Transverse colon (tissue), 4 donors: ENCODE measurements around the gene FATE1. TPM values are rescaled to one million over a fixed set of nuclear protein-coding genes. Genes with fewer than 3 reads are reported as not detected.

Source experiments
- DNase-seq: peaks from one replicate; pipeline ENCODE4 v3.0.0-alpha.2; 2019
- H3K27ac ChIP-seq, 4 donors: fragments of 200-600 bp; sonication (generic); 2 replicates each; pipeline ENCODE4 v1.5.1; 2016 to 2018; ENCODE audit warnings: inconsistent platforms in 4 of 4
- H3K27me3 ChIP-seq: fragments of 200-600 bp; sonication (generic); 2 replicates; pipeline ENCODE4 v1.5.1; 2017; ENCODE audit warnings: inconsistent platforms
- H3K36me3 ChIP-seq, 4 donors: fragments of 200-600 bp; sonication (generic); 2 replicates each; pipeline ENCODE4 v1.5.1; 2017 to 2019; ENCODE audit warnings: inconsistent platforms in 4 of 4
- H3K4me1 ChIP-seq, 4 donors: fragments of 200-600 bp; sonication (generic); 2 replicates each; pipeline ENCODE4 v1.5.1; 2017 to 2020; ENCODE audit warnings: inconsistent platforms in 4 of 4
- H3K4me3 ChIP-seq, 4 donors: fragments of 200-600 bp; sonication (generic); 1 replicate in 1 of 4; 2 replicates in 3 of 4; pipeline versions ENCODE4 v1.5.1 to v1.6.1; 2017 to 2019; ENCODE audit warnings: inconsistent platforms in 4 of 4
- H3K9me3 ChIP-seq, 2 donors: fragments of 200-600 bp; sonication (generic); 2 replicates each; pipeline ENCODE4 v1.5.1; 2017 to 2019; ENCODE audit warnings: inconsistent platforms in 2 of 2
- CTCF ChIP-seq, 5 experiments: fragments of 200-600 bp in 3 of 5; fragments of 450-650 bp in 2 of 5; sonication (generic) in 3 of 5; IDR thresholded peaks; 1 replicate in 2 of 5; 2 replicates in 3 of 5; pipeline ENCODE4 v1.5.1; 2016 to 2017; ENCODE audit warnings: antibody characterized with exemption in 5 of 5, inconsistent platforms in 3 of 5, mild to moderate bottlenecking in 2 of 5, moderate library complexity in 1 of 5
- EP300 ChIP-seq: sonication (generic); formaldehyde crosslinking; IDR thresholded peaks from one replicate; pipeline ENCODE4 v1.6.1; 2017; ENCODE audit warnings: antibody characterized with exemption, low read depth
- POLR2A ChIP-seq: fragments of 450-650 bp; IDR thresholded peaks from one replicate; pipeline ENCODE4 v1.6.1; 2016; ENCODE audit warnings: antibody characterized with exemption, mild to moderate bottlenecking, moderate library complexity
- POLR2AphosphoS5 ChIP-seq, 3 donors: sonication (generic); formaldehyde crosslinking; IDR thresholded peaks; one replicate each; pipeline ENCODE4 v1.6.1; 2016; ENCODE audit warnings: antibody characterized with exemption in 3 of 3
- WGBS, 2 donors: methylation state at CpG; one replicate each; pipeline ENCODE4 v1.1.5; 2018; ENCODE audit warnings: low coverage in 1 of 2; 5-methylcytosine and 5-hydroxymethylcytosine counted together
- in situ Hi-C, 4 donors: fragments of 200-750 bp; cut with MboI; loops; one replicate each; pipeline versions ENCODE4 v1.15.0 to v1.15.1; 2017; ENCODE audit warnings: low sequenced_read_pairs in 3 of 4, low pct_ligation_motif_present in 1 of 4, low pct_unique_long_range_greater_than_20kb in 1 of 4
- intact Hi-C: fragments of 100-400 bp; cut with DNase I; formaldehyde crosslinking; loops from one replicate; pipeline ENCODE4 v1.15.1; 2023; ENCODE audit warnings: low total_unique reads
- total RNA-seq, 4 donors: library from RNA; depleted of rRNA; stranded (reverse); fragments of >200 nt; gene quantifications; one replicate each; pipeline ENCODE4 v1.1.0, GENCODE V29; 2016

Gene FATE1
- total RNA-seq, 4 donors from 2014 or later = not detected

- intact Hi-C loops = no loop called here
Observed at GRCh38 chrX:151711154-151711553, 4.7 kb upstream of the FATE1 start.

GRCh38 chrX:151711787-151712186, 4.0 kb upstream of the FATE1 start:
- Histone ChIP-seq H3K27ac (no peak overlapping the region), H3K4me1 (no peaks in the 10 kb centered on the region), H3K36me3 (no peaks in the 10 kb centered on the region), H3K4me3 (no peak overlapping the region), H3K9me3 (no peaks in the 10 kb centered on the region), H3K27me3 (no peaks in the 10 kb centered on the region)
- in situ Hi-C loops (no loop called here), intact Hi-C loops (no loop called here)
- no peak for DNase-seq
- 19% methylated on average over 2 of the region's 2 CpGs; no CpG with 5 or more reads in 1 of the 2 donors for WGBS, 2 donors
- TF ChIP-seq EP300 (no peak), CTCF (IDR thresholded peaks at IDR 0.05) (no peak), POLR2A (no peak), POLR2AphosphoS5 (IDR thresholded peaks at IDR 0.05) (no peak)

More at GRCh38 chrX:151711154-151711553, 4.7 kb upstream of the FATE1 start:
- H3K27me3 ChIP-seq = no peaks in the 10 kb centered on the region
- no peak for DNase-seq
- in situ Hi-C loops = no loop called here
- TF ChIP-seq EP300 = no peak
- TF ChIP-seq POLR2A = no peak
- no peak for TF ChIP-seq CTCF (IDR thresholded peaks at IDR 0.05)
- no peak for TF ChIP-seq POLR2AphosphoS5 (IDR thresholded peaks at IDR 0.05)
- no peak overlapping the region for H3K27ac ChIP-seq
- H3K36me3 ChIP-seq = no peaks in the 10 kb centered on the region
- WGBS, 2 donors = 71% methylated on average over 5 of the region's 5 CpGs; no CpG with 5 or more reads in 1 of the 2 donors
- no peaks in the 10 kb centered on the region for H3K9me3 ChIP-seq
- H3K4me3 ChIP-seq = no peak overlapping the region
- no peaks in the 10 kb centered on the region for H3K4me1 ChIP-seq

GRCh38 chrX:151712253-151712652, 3.6 kb upstream of the FATE1 start:
- intact Hi-C loops (no loop called here), in situ Hi-C loops (no loop called here)
- 54% methylated on average over 3 of the region's 3 CpGs; no CpG with 5 or more reads in 1 of the 2 donors for WGBS, 2 donors
- no peaks in the 10 kb centered on the region for H3K9me3 ChIP-seq
- TF ChIP-seq POLR2A (no peak), POLR2AphosphoS5 (IDR thresholded peaks at IDR 0.05) (no peak)
- H3K4me3 ChIP-seq = no peak overlapping the region
- no peaks in the 10 kb centered on the region for H3K27me3 ChIP-seq
- no peak for DNase-seq
- no peak overlapping the region for H3K27ac ChIP-seq
- no peaks in the 10 kb centered on the region for H3K4me1 ChIP-seq
- no peaks in the 10 kb centered on the region for H3K36me3 ChIP-seq

GRCh38 chrX:151713849-151714248, 2.0 kb upstream of the FATE1 start:
- H3K4me1 ChIP-seq = no peaks in the 10 kb centered on the region
- 51% methylated on average over 3 of the region's 3 CpGs; no CpG with 5 or more reads in 1 of the 2 donors for WGBS, 2 donors
- intact Hi-C loops = no loop called here
- DNase-seq = no peak
- H3K9me3 ChIP-seq = no peaks in the 10 kb centered on the region
- in situ Hi-C loops = no loop called here
- no peaks in the 10 kb centered on the region for H3K36me3 ChIP-seq
- H3K27ac ChIP-seq = no peak overlapping the region
- TF ChIP-seq POLR2A (no peak), EP300 (no peak), CTCF (IDR thresholded peaks at IDR 0.05) (peak in 3 of 5 experiments; percentile 15 to 20 (median 18)), POLR2AphosphoS5 (IDR thresholded peaks at IDR 0.05) (no peak)
- H3K4me3 ChIP-seq = no peak overlapping the region
- no peaks in the 10 kb centered on the region for H3K27me3 ChIP-seq

- no peaks in the 10 kb centered on the region for H3K9me3 ChIP-seq
- in situ Hi-C loops = no loop called here
- H3K27me3 ChIP-seq = no peaks in the 10 kb centered on the region
- no peaks in the 10 kb centered on the region for H3K4me1 ChIP-seq
- WGBS, 2 donors = 68% methylated on average over 5 of the region's 5 CpGs; no CpG with 5 or more reads in 1 of the 2 donors
- DNase-seq = no peak
- no peak for TF ChIP-seq CTCF (IDR thresholded peaks at IDR 0.05)
- TF ChIP-seq POLR2A = no peak
- no peak for TF ChIP-seq POLR2AphosphoS5 (IDR thresholded peaks at IDR 0.05)
- TF ChIP-seq EP300 = no peak
- H3K4me3 ChIP-seq = no peak overlapping the region
- H3K27ac ChIP-seq = no peak overlapping the region
- intact Hi-C loops = no loop called here
- no peaks in the 10 kb centered on the region for H3K36me3 ChIP-seq
Observed at GRCh38 chrX:151714362-151714761, 1.5 kb upstream of the FATE1 start.
